HG03159 (cell line): Measurements from ENCODE around the gene HDHD3.
"Not testable (repeated sequence)": the region's sequence is repeated elsewhere in the genome, so short reads cannot be mapped to it uniquely, and the experiment has no call there.

ENCODE experiments used
- ATAC-seq: cut with Tn5 transposase; IDR thresholded peaks from one replicate; pipeline ENCODE4 v1.9.1; 2021; ENCODE audit warnings: mild to moderate bottlenecking, moderate library complexity; ENCODE audit not compliant: unreplicated experiment

Gene HDHD3

DNA sequence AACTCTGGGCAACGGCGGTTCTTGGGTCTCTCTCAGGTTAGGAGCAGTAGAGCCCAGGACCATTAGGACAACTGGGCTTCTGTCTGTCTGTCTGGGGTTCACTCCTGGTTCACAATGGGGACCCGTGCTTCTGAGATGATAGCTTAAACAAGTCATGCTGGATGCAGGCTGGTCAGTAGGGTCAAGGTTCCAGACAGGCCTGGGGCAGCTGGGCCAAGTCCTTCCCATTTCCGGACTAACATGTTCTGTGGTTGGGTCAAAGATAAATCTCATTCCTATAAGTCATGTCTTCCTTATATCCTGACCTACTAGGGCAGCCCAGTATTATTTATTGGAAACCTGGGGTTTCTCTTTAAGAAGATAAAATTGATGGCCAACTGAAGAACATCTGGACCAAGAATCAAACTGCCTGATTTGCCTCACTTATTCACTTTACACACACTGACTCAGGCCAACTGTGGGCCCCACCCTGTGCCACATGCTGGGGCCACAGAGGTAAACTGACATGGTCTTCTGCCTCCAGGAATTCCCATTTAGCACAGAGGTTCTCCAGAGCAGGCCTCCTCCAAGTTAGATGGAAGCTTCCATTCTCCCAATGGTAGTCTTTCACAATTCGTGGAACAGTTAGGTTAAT lies 8.3 kb downstream of the HDHD3 start:
- ATAC-seq: no peak

DNA sequence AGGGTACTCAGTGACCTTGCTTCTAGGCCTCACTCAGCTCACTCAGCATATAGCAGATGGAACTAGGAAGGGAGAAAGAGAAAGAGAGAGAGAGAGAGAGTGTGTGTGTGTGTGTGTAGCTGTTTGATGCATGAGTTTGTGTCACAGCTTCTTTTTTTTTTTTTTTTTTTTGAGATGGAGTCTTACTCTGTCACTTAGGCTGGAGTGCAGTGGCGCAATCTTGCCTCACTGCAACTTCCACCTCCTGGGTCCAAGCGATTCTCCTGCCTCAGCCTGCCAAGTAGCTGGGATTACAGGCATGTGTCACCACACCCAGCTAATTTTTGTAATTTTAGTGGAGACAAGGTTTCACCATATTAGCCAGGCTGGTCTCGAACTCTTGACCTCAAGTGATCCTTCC lies 11.1 kb downstream of the HDHD3 start:
- ATAC-seq: not testable (repeated sequence)

DNA sequence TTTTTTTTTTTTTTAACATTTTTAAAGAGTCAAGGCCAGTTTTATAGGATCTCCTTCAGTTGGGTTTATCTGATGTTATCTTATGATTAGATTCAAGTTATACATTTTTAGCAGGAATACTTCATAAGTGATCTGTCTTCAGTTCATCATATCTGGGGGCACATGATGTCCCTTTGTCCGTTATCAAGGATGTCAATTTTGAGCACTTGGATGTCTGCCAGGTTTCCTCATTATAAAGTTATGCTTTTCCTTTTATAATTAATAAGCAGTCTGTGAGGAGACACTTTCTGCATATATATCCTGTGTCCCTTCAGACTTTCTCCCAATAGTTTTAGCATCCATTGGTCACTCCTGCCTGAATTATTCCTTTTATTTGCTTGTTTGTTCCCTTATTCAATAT lies 11.8 kb downstream of the HDHD3 start:
- ATAC-seq: no peak

DNA sequence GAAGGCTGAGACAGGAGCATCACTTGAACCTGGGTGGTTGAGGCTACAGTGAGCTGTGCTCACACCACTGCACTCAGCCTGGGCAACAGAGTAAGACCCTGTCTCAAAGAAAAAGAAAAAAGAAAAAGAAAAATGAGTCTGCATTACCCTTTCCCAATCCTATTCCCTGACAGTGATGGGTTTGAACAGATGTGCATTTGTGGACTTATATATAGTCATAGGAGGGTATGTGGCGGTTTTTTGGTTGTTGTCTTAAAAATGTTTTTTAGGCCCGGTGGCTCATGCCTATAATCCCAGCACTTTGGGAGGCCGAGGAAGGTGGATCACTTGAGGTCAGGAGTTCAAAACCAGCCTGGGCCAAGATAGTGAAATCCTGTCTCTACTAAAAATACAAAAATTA lies 13.4 kb downstream of the HDHD3 start:
- ATAC-seq: no peak

DNA sequence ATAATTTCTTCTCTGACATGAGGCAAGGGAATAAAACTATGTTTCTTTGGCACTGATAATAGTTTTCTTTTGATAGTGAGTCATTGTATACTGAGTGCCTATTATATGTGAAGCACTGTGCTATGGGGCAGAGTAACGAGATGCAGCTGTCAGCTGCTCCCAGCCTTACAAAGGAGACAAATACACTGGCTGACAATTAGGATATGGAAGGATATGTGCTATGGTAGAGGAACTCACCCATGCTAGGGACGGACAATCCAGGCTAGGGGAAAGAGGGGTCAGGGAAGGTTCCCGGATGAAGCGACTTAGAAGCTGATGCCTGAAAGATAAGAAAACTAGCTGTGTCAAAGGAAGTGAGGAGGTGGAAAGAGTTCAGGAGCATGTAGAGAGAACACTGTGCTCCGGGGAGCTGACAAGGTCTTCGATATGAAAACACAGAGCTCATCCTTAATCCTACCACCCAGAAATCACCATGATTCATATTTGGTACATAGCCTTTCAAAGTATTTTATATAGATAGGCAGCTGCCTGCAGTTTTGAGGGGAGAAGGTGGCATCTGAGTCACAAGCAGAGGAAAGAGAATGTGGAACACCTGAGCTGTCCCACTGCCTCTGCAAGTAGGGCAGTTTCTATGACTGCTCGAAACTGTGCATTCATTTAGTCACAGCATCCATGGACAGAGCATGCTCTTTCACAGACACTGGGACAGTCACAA lies 15.3 kb downstream of the HDHD3 start:
- no peak for ATAC-seq

DNA sequence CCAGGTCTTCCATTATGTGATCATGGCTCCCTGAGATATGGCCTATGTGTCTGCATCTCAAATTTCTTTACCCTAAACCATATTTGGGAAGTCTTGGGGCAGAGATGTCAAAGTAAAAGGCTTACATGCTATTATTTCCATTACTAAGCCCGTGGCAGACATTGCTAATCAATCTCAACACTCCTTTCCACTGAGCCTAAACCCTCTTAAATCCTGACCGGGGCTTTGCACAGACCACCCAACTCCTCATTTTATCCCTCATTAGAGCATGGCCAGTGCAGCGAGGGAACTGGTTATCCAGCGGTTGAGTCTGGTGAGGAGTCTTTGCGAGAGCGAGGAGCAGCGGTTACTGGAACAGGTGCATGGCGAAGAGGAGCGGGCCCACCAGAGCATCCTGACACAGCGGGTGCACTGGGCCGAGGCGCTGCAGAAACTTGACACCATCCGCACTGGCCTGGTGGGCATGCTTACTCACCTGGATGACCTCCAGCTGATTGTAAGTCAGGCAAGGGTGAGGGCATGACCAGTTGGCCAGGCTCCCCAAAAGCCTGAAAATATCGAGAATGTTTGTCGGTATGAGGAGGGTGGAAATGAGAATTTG lies 16.4 kb downstream of the HDHD3 start:
- no peak for ATAC-seq

DNA sequence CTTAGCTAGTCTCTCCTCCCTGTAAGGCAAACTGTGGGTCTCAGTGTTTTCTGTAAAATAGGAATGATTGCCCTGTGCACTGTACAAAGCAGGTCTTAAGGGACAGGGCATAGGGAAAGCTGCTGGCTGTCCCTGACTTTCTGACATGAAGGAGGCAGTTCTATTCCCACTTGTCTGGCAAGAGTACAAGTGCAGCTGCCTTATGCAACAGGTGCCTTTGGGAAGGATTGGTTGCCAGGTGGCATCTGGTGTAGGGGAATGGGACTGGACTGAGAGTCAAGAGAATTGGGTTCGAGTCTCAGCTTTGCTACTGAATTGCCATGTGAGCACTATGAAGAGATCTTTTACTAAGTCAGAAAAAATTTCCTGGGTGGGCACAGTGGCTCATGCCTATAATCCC lies 17.4 kb downstream of the HDHD3 start:
- no peak for ATAC-seq

DNA sequence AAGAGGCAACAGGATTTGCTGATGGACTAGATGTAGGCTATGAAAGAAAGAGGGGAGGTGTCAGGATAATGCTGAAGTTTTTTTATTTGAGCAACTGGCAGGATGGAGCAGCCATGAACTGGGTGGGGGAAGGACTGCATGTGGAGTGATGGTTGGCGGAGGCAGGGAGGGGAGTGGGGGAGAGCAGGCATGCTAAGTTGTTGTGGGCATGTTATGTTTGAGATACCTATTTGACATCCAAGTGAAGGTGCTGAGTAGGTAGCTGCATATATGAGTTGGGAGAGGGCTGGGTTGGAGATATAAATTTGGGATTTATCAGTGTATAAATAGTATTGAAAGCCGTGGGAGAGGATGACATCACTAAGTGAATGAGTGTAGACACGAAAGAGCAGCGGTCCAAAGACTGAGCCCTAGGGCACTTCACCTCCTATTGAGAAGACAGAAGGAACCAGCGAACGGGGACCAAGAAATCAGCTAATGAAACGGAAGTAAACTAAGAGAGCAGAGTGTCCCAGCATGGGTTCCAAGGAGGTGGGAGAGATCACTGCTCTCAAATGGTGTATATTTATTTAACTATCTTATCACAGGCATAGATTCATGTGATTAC lies 20.0 kb downstream of the HDHD3 start:
- no peak for ATAC-seq

DNA sequence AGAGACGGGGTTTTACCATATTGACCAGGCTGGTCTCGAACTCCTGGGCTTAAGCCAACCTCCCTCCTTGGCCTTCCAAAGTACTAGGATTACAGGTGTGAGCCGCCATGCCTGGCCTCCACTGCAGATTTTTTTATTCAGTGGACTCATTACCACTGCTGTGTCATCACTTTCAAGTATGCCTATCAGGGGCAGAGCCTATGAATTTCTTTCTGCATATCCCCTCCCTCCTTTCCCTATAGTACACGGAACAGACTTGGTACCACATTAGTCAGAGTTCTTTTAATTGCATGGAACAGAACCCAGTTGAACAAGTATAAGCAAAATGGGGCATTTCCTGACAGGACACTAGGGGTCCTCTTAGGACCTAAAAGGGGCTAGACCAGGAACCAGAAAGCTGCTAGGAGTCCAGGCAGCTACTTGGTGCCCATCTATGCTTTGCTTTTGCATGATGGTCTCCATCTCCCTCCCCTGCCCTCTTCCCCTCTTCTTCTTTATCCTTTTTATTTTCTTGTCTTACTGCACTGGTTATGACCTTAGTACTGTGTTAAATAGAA lies 21.7 kb downstream of the HDHD3 start:
- no peak for ATAC-seq

DNA sequence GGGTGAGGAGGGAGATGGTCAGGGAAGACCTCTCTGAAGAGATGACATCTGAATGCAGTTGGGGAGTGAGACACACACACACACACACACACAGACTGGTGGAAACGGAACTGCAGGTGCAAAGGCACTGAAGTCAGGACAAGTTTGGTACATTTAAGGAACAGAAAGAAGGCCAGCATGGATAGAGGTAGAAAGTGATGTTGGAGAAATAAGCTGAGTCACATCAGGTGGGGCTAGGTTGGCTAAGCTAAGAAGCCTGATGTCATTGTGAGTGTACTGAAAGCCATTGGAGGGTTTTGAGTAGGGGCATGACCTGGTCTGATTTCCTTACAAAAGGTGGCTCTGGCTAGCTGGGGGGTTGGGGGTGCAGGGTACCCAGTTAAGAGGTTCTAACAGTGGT lies 24.4 kb downstream of the HDHD3 start:
- ATAC-seq: no peak

DNA sequence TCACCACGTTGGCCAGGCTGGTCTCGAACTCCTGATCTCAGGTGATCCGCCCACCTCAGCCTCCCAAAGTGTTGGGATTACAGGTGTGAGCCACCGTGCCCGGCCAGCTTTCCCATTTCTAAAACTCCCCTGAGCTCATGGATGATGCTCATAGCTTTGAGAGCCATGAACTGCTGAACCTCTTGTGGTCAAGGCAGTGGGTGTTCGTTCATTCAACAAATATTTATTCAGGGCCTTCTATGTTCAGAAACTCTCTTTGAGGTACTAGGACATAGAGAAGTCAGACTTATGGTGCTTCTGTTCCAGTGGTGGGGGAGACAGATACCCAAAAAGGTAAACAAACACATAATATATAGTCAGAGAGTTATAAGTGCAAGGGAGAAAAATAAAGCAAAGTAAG lies 24.8 kb downstream of the HDHD3 start:
- ATAC-seq: no peak

DNA sequence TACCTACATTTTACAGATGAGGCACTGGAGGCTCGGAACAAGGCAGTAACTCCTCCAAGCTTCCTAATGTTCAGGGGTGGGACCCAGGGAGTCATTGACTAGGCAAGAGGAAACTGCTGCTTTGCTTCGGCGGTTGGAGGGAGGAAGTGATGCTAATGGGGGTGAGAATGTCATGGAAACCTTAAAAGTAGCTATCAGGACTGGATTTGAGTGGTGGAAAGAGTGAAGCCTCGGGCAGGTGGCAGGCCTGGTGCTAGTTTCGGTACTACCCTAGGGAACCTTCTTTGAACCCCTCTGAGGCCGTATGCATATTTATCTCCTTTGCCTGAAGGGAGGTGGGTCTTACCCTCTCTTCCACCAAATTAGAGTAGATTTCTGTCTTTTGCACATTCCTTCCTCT lies 25.8 kb downstream of the HDHD3 start:
- ATAC-seq: peak; percentile 39

DNA sequence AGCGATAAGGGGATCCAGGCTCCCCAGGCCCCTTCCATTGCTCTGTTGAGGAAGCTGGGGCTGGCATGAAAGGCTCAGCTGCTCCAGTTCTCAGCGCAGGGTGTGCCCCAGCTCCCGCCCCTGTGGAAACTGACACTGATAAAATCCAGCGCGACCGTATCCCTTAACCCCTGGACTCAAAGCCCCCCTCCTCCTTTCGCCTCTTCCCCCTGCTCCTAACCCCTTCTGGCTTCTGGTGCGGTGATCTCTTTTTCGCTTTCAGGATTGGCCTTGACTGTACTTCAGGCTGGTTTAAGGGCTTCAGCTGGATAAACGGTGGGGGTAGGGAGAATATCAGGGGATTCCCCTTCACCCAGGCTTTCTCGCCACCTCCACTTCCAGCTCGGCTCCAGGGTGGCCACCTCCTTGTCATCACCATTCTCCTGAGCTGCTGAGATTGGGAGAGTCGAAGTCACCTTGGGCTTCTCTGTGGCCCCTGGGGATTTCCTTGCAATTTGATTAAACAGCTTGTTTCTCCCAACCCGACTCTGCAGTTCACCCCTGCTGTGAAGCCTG lies 26.6 kb downstream of the HDHD3 start:
- ATAC-seq: no peak

DNA sequence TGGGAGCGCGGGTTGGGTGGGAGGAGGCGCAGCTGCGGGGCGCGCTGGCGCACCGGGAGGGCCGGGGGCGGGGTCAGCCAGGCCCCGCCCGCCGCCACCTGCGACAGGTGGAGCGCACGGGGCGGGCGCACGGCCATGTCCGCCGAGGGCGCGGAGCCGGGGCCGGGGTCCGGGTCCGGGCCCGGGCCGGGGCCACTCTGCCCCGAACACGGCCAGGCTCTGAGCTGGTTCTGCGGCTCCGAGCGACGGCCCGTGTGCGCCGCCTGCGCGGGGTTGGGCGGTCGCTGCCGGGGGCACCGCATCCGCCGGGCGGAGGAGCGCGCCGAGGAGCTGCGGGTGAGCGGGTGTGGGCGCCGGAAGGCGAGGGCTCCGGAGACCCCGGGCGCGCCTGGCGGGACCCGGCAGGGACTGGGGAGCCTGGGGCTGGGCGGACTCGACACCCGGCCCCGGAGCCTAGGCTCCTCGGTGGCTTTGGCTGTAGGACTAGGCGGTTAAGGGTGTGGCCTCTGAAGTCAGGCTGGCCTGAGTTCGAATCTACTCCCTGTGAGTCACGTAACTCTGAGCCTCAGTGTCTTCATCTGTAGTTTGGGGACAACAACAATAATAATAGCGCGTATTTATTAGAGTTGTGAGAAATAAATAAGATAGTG lies 27.2 kb downstream of the HDHD3 start, which contains the start of gene BSPRY:
Gene BSPRY (plus strand): TSS at position 97 of the 650 bp plus-strand sequence. CDS start 39 bp downstream, at position 136.
- no peak for ATAC-seq

DNA sequence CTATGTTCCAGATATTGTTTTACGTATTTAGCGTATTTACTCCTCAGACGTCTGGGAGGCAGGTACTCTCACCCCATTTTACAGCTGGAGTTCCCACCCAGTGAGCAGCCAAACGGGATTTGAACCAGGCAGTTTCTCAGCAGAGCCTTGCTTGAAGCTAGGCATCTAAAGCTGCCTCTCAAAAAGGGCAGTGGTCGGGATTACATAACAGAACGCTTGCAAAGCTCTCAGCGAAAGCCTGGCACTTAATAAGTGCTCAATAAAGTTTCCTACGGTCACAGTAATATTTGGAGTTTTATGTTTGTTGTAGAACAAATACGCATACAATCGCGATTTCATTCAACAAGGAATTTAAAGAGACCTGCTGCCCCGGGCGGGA lies 27.7 kb downstream of the HDHD3 start:
- ATAC-seq: no peak

DNA sequence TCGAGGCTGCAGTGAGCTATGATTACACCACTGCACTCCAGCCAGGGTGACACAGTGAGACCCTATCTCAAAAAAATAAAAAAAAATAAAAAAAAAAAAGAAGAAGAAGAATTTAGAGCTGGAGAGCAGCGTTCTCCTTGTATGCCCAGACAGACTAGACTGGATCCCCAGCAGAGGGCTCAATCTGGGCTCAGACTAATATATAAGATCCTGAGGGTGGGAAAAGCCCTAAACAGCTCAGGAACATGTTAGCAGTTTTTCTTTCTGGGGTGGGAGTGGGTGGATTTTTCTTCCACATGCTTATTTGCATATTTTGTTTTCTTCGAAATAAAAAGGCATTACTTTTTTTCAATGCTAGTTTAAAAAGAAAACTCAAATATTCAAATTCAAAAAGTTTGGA lies 28.3 kb downstream of the HDHD3 start:
- ATAC-seq: no peak

DNA sequence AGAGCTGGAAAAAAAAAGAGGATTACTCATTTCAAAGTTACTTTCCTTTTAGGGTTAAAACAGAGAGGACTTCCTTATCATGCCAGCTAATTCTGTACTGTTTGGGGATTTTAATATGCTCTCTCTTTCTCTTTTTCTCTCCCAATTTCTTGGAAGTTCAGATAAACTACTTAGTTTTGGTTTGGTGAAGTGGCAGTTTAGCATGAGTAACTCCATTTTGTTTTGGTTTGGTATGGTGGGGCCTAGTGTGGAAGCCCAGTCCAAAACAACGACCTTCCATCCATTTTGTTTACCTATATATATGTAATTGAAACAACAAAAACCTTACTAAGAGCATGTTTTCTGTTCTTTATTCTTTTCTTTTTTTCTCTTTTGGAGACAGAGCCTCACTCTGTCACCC lies 31.1 kb downstream of the HDHD3 start:
- ATAC-seq: no peak

DNA sequence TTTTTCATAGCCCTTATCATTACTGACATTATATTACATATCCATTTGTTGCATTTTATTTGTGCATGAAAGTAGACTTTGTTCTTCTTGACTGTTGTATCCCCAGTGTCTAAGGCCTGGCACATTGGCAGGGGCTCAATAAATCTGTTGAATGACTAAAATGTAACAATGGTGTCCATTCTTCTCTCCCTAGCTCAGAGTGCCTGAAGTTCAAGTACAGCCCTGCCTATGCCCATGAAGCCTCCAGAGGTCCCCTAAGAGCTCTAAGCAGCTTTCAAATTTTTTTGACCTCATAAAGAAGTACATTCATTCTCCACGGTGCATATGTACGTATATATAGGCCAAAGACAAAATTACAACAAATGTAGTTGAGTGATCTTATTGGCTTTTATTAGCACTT lies 31.6 kb downstream of the HDHD3 start:
- no peak for ATAC-seq

DNA sequence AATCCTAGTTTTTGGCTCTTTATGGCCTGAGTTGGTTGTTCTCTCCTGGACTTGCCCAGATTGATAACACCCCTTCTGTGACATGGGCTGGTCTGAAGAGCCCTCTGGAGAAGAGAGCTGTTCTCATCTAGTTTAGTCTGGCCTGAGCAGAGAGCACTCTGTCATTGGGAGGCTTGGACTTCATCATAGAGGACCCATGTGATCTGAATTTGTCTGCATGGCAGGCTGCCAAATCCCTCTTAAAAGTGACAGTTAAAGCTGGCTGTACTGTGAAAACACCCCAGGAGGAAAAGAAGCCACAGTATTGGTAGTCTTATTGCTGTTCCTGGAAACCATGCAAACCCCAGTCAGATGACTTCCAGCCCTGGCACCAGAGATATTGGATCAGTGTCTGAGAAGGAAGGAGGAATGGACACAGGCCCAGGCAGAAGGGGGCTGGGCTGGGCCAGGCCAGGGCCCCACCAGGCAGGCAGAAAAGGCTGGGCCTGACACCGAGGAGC lies 33.0 kb downstream of the HDHD3 start:
- ATAC-seq: no peak

DNA sequence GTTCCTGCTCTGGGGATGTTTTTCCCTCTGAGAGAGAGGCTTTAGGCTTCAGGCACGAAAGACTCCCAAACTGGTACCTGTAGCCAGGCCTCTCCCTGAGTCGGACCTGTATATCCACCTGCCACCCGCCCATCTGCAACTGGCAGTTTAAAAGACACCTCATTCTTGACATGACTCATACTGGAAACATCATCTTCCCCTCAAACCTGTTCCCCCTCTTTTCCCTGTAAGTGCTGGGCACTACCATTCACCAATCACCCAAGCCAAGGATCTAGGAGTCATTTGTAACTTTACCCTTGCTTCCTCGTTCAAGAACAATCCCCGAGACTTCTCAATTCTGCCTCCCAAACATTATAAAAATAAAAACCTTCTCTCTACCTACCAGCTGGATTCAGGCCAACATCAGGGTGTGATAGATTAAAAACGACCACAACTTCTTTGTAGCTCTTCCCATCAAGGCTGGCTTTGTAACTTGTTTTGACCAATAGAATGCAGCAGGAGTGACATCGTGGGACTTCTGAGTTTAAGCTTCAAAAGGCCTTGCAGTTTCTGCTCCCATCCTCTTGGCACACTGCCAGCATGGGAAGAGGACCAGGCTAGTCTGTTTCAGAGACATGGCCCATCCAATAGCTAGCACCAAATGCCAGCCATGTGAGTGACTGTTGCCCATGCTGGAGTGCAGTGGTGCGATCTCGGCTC lies 34.9 kb downstream of the HDHD3 start:
- ATAC-seq: no peak
